Nephron (organoid): ENCODE measurements around the gene PDE4A.

Experiments used
- H3K27ac Mint-ChIP-seq, 3 experiments: 2 replicates each; pipeline ENCODE4 v1.8.0; 2020; ENCODE audit warnings: mixed read lengths in 3 of 3, mild to moderate bottlenecking in 2 of 3, moderate library complexity in 1 of 3
- H3K27me3 Mint-ChIP-seq: 2 replicates; pipeline ENCODE4 v1.8.0; 2021; ENCODE audit warnings: low read depth, mild to moderate bottlenecking, moderate library complexity, mixed read lengths
- H3K36me3 Mint-ChIP-seq: 2 replicates; pipeline ENCODE4 v1.8.0; 2020; ENCODE audit warnings: low read depth, mixed read lengths
- H3K4me1 Mint-ChIP-seq: 2 replicates; pipeline ENCODE4 v1.8.0; 2020; ENCODE audit warnings: mixed read lengths
- H3K4me3 Mint-ChIP-seq, 3 experiments: 2 replicates each; pipeline ENCODE4 v1.8.0; 2020; ENCODE audit warnings: mild to moderate bottlenecking in 3 of 3, mixed read lengths in 3 of 3, moderate library complexity in 2 of 3
- H3K9me3 Mint-ChIP-seq: 2 replicates; pipeline ENCODE4 v1.8.0; 2020; ENCODE audit warnings: mixed read lengths
- TF ChIP-seq, protein P1 (sequence below), 3 experiments: fragments of 200-600 bp; sonication (generic); IDR thresholded peaks; one replicate each; pipeline ENCODE4 v1.5.0; 2021; ENCODE audit warnings: antibody characterized with exemption in 3 of 3; ENCODE audit not compliant: unreplicated experiment in 3 of 3

PDE4A gene

DNA sequence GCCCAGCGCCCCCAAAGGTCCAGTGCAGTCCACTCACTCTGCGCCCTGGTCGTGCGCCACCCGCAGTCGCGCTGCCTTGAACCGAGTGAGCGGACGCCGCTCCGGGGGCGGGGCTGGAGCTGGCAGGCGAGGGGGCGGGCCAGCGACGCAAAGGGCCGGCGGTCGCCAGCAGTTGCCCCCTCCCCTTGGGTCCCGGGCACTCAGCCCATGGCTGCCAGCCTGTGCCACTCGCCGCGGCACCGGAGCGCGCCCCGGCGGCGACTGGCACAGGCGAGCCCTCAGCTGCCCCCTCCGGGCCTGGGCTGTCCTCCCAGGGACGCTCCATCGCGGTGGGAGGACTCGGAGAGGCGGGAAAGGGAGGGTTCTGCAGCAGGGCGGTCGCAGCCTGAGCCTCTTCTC lies 97.0 kb downstream of the PDE4A start, which contains the start of gene S1PR5:
Gene S1PR5 (minus strand): TSS at position 87 of the 399 bp plus-strand sequence. CDS start 2,436 bp downstream, outside the sequence.
- TF ChIP-seq, protein P1, sequence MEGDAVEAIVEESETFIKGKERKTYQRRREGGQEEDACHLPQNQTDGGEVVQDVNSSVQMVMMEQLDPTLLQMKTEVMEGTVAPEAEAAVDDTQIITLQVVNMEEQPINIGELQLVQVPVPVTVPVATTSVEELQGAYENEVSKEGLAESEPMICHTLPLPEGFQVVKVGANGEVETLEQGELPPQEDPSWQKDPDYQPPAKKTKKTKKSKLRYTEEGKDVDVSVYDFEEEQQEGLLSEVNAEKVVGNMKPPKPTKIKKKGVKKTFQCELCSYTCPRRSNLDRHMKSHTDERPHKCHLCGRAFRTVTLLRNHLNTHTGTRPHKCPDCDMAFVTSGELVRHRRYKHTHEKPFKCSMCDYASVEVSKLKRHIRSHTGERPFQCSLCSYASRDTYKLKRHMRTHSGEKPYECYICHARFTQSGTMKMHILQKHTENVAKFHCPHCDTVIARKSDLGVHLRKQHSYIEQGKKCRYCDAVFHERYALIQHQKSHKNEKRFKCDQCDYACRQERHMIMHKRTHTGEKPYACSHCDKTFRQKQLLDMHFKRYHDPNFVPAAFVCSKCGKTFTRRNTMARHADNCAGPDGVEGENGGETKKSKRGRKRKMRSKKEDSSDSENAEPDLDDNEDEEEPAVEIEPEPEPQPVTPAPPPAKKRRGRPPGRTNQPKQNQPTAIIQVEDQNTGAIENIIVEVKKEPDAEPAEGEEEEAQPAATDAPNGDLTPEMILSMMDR (IDR thresholded peaks at IDR 0.05; ENCODE audit: unreplicated experiment in 3 of 3) = no peak
- peaks cover 3% of the 10 kb centered on the region for H3K36me3 Mint-ChIP-seq
- H3K27ac Mint-ChIP-seq = peak within 1 kb of the TSS; percentile 59 to 91 (median 77)
- H3K9me3 Mint-ChIP-seq = no peaks in the 10 kb centered on the region
- H3K4me3 Mint-ChIP-seq = peak within 1 kb of the TSS; percentile 89 to 94 (median 91)
- H3K27me3 Mint-ChIP-seq = peaks cover 30% of the 10 kb centered on the region
- peaks cover 26% of the 10 kb centered on the region for H3K4me1 Mint-ChIP-seq

DNA sequence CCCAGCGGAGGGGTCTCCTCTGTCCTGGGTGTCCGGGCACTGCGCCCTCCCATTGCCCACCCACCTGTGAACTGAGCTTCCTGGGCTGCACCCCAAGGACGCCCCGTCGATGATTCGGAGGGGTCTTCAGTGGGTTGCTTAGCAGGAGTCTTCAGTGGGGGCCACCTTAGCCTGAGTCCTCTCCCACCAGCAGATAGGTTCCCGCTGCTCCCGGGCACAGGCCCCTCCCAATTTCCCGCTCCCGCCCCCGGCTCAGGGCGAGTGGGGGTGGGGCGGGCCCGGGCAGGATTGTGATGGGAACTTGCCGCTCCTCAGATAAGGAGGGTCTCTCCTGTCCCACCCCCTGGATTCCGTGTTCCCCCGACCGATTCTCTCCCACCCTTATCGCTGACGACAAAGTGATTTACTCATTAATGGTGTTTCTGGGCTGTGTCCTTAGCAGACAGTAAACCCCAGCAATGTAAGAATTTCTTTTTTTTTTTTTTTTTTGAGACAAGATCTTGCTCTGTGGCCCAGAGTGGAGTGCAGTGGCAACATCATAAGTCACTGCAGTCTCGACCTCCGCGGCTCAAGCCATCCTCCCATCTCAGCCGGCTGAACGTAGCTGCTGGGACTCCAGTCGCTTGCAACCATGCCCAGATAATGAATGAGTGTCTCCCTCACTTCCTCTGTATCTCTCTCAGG lies 97.6 kb downstream of the PDE4A start:
- Mint-ChIP-seq H3K36me3 (peaks cover 3% of the 10 kb centered on the region), H3K9me3 (no peaks in the 10 kb centered on the region), H3K27ac (peak overlapping the region; percentile 43 to 88 (median 64)), H3K4me3 (peak overlapping the region; percentile 86 to 91 (median 86)), H3K27me3 (peaks cover 30% of the 10 kb centered on the region), H3K4me1 (peaks cover 26% of the 10 kb centered on the region)
- TF ChIP-seq, protein P1 (IDR thresholded peaks at IDR 0.05; ENCODE audit: unreplicated experiment in 3 of 3) = no peak

DNA sequence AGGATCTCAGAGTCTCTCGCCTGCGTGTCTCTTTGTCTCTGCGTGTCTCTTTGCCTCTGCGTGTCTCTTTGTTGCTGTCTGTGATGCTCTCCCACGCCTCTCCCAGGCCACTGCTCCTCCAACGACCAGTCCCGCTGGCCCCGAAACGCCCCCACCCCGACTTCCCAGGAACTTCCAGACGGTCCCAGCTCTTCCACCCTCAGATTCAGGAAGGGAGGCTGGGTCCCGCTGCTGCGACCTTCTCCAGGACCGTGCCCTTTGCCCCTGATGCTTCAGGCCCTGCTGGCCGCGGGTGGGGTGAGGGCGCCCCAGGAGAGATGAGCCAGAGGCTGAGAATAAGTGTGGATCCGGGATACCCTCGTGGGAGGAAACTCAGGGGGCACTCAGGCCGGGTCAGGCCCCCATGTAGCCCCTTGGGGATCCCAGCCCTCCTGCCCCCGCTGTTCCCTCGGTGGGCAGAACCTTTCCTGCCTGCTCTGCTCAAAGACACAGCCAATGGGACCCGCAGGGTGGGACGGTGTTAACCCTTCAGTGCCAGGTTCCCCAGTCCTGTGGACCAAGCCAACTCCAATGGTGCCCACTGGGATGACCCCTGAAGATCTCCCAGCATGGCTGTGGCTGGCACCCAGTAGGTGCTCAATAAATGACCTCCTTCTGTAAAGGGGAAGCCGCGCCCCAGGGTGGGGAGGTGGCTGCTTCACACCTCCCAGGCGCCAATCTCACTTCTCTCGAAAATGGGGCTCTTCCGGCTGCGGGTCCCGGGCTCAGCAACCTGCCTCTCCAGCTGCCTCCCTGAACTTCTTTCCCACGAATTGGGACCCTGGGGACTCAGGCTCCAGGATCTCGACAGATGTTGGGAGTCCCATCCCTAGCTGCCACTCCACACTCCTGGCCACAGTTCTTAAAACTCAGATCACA lies 98.4 kb downstream of the PDE4A start:
- Mint-ChIP-seq H3K27ac (peak overlapping the region; percentile 43 to 88 (median 64)), H3K9me3 (no peaks in the 10 kb centered on the region), H3K36me3 (no peaks in the 10 kb centered on the region), H3K27me3 (peaks cover 25% of the 10 kb centered on the region), H3K4me3 (peak overlapping the region; percentile 86 to 91 (median 86)), H3K4me1 (peaks cover 26% of the 10 kb centered on the region)
- TF ChIP-seq, protein P1 (IDR thresholded peaks at IDR 0.05; ENCODE audit: unreplicated experiment in 3 of 3) = no peak
